WTC11 (cell line): ENCODE measurements around the gene EDAR. TPM values are rescaled to one million over a fixed set of nuclear protein-coding genes. Genes with fewer than 3 reads are reported as not detected.

ENCODE experiments used
- ATAC-seq: fragments of 200-7000 bp; cut with Tn5 transposase; 2 replicates; pipeline ENCODE4 v1.10.0; 2021; ENCODE audit warnings: mild to moderate bottlenecking, moderate library complexity
- CTCF ChIA-PET: fragments of 300-600 bp; sonication (Branson Sonifier 250); formaldehyde crosslinking; loops from one replicate; lab custom pipeline; 2021; ENCODE audit warnings: antibody characterized with exemption; lab: Charles Lee
- POLR2A ChIA-PET: fragments of 350-600 bp; sonication (Branson Sonifier 250); formaldehyde crosslinking; loops from one replicate; lab custom pipeline; 2021; ENCODE audit warnings: antibody characterized with exemption; lab: Charles Lee
- DNase-seq: peaks from one replicate; pipeline ENCODE4 v3.0.0; 2021; ENCODE audit warnings: low spot score
- H3K27ac Mint-ChIP-seq: 2 replicates; pipeline ENCODE4 v1.8.0; 2021; ENCODE audit warnings: mixed read lengths
- H3K27me3 Mint-ChIP-seq: 2 replicates; pipeline ENCODE4 v1.8.0; 2021; ENCODE audit warnings: low read depth, mild to moderate bottlenecking, moderate library complexity, mixed read lengths
- H3K36me3 Mint-ChIP-seq: 2 replicates; pipeline ENCODE4 v1.8.0; 2021; ENCODE audit warnings: mixed read lengths
- H3K4me1 Mint-ChIP-seq: 2 replicates; pipeline ENCODE4 v1.8.0; 2022; ENCODE audit warnings: mixed read lengths
- H3K4me3 Mint-ChIP-seq: 2 replicates; pipeline ENCODE4 v1.8.0; 2021; ENCODE audit warnings: mild to moderate bottlenecking, moderate library complexity, mixed read lengths
- H3K9me3 Mint-ChIP-seq: 2 replicates; pipeline ENCODE4 v1.8.0; 2021; ENCODE audit warnings: mixed read lengths
- CBFB ChIP-seq: sonication (generic); formaldehyde crosslinking; IDR thresholded peaks from 2 replicates; pipeline ENCODE4 v1.8.1; 2022; ENCODE audit warnings: mild to moderate bottlenecking, low read depth, missing genetic modification reagents
- EMX1 ChIP-seq: fragments of 250-450 bp; sonication (Bioruptor Pico); IDR thresholded peaks from 2 replicates; pipeline ENCODE4 v1.8.0; 2021; ENCODE audit warnings: mild to moderate bottlenecking
- FOXJ3 ChIP-seq: sonication (generic); formaldehyde crosslinking; IDR thresholded peaks from 2 replicates; pipeline ENCODE4 v1.9.0; 2021; ENCODE audit warnings: missing genetic modification reagents, mild to moderate bottlenecking, borderline replicate concordance
- GTF2I ChIP-seq: fragments of 250-450 bp; sonication (Bioruptor Pico); conservative IDR thresholded peaks from 2 replicates; pipeline ENCODE4 v1.4.0; 2021; ENCODE audit warnings: mild to moderate bottlenecking
- MYBL2 ChIP-seq: sonication (generic); formaldehyde crosslinking; IDR thresholded peaks from 2 replicates; pipeline ENCODE4 v1.8.1; 2023; ENCODE audit warnings: mild to moderate bottlenecking, moderate library complexity, missing genetic modification reagents
- NFE2L1 ChIP-seq: sonication (generic); formaldehyde crosslinking; IDR thresholded peaks from 2 replicates; pipeline ENCODE4 v1.8.1; 2023; ENCODE audit warnings: missing genetic modification reagents
- RELA ChIP-seq: sonication (generic); formaldehyde crosslinking; IDR thresholded peaks from 2 replicates; pipeline ENCODE4 v1.8.1; 2022; ENCODE audit warnings: missing genetic modification reagents, mild to moderate bottlenecking, borderline replicate concordance
- SMAD3 ChIP-seq: sonication (generic); formaldehyde crosslinking; IDR thresholded peaks from 2 replicates; pipeline ENCODE4 v1.8.0; 2022; ENCODE audit warnings: missing genetic modification reagents, mild to moderate bottlenecking, borderline replicate concordance
- TP53 ChIP-seq: sonication (generic); formaldehyde crosslinking; IDR thresholded peaks from 2 replicates; pipeline ENCODE4 v1.8.1; 2023; ENCODE audit warnings: mild to moderate bottlenecking, missing genetic modification reagents
- total RNA-seq: library from RNA; stranded (reverse); gene quantifications from 3 replicates; pipeline ENCODE4 v1.2.3, GENCODE V29; 2021
- TF ChIP-seq, protein P1 (sequence below): fragments of 250-450 bp; sonication (Bioruptor Pico); IDR thresholded peaks from 2 replicates; pipeline ENCODE4 v1.9.0; 2021; ENCODE audit warnings: mild to moderate bottlenecking, borderline replicate concordance
- TF ChIP-seq, protein P2 (sequence below): sonication (generic); formaldehyde crosslinking; conservative IDR thresholded peaks from 2 replicates; pipeline ENCODE4 v1.8.1; 2022; ENCODE audit warnings: mild to moderate bottlenecking, missing genetic modification reagents
- TF ChIP-seq, protein P3 (sequence below): sonication (generic); formaldehyde crosslinking; IDR thresholded peaks from 2 replicates; pipeline ENCODE4 v1.8.1; 2023; ENCODE audit warnings: mild to moderate bottlenecking, moderate library complexity, missing genetic modification reagents
- TF ChIP-seq, protein P4 (sequence below): fragments of 250-450 bp; sonication (Bioruptor Pico); IDR thresholded peaks from 2 replicates; pipeline ENCODE4 v1.9.0; 2021; ENCODE audit warnings: moderate library complexity, mild to moderate bottlenecking, inconsistent platforms, borderline replicate concordance
- TF ChIP-seq, protein P5 (sequence below): sonication (generic); formaldehyde crosslinking; IDR thresholded peaks from 2 replicates; pipeline ENCODE4 v1.8.0; 2023; ENCODE audit warnings: missing genetic modification reagents, mild to moderate bottlenecking, borderline replicate concordance
- TF ChIP-seq, protein P6 (sequence below): sonication (generic); formaldehyde crosslinking; IDR thresholded peaks from 2 replicates; pipeline ENCODE4 v1.8.1; 2023; ENCODE audit warnings: mild to moderate bottlenecking, missing genetic modification reagents, moderate library complexity
- TF ChIP-seq, protein P7 (sequence below): fragments of 200-600 bp; IDR thresholded peaks from 2 replicates; pipeline ENCODE4 v1.8.0; 2022; ENCODE audit warnings: antibody characterized with exemption
- TF ChIP-seq, protein P8 (sequence below): fragments of 250-450 bp; sonication (Bioruptor Pico); IDR thresholded peaks from 2 replicates; pipeline ENCODE4 v1.8.0; 2021; ENCODE audit warnings: mild to moderate bottlenecking

EDAR gene
- total RNA-seq, 1 experiment from 2014 or later = not detected

DNA sequence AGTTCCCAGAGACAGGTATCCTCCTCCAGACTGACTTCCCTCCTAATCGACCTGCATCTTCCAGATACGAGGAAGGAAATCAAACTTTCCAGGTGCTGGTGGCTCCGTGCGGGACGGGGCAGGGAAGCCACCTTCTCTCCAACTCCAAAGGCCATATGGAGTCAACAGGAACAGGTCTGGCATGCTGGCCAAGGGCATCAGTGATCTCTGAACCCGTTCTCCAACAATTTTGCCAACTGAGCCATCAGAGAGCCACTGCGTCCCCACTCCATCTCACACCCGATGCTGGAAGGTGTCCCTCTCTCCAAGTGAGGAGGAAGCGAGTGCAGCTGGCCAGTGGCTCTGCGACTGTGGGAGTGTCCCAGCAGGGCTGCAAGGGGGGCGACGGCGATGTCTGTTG, 5.4 kb downstream of the EDAR start:
- CTCF ChIA-PET = interaction anchor here (0.6 kb wide), 1 partner anchor 375 kb away, joined by 4 read pairs; no protein-coding TSS in a partner anchor
- no peaks in the 10 kb centered on the region for H3K27me3 Mint-ChIP-seq
- ATAC-seq = no peak

DNA sequence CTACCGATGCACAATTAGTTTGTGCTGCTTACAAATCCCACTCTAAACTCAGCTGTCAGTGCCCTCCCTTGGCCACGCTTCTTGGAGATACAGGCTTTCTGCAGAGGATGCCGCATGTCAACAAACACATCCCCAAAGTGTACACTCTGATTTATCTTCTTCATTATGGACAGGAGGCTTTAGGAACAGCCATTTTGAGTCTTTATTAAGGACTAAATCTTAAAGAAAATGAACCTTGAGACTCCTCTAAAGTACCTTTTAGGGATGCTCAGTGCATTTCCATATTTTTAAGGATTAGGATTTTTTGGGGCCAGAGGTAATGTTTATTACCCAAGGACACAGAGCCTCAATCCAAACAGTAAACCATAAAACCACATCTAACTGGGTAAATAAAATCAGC, 6.0 kb downstream of the EDAR start:
- H3K27me3 Mint-ChIP-seq = no peaks in the 10 kb centered on the region
- no peak for DNase-seq
- TF ChIP-seq GTF2I = no peak
- no peak for TF ChIP-seq SMAD3 (CRISPR knock-in tag)
- TF ChIP-seq, protein P1, sequence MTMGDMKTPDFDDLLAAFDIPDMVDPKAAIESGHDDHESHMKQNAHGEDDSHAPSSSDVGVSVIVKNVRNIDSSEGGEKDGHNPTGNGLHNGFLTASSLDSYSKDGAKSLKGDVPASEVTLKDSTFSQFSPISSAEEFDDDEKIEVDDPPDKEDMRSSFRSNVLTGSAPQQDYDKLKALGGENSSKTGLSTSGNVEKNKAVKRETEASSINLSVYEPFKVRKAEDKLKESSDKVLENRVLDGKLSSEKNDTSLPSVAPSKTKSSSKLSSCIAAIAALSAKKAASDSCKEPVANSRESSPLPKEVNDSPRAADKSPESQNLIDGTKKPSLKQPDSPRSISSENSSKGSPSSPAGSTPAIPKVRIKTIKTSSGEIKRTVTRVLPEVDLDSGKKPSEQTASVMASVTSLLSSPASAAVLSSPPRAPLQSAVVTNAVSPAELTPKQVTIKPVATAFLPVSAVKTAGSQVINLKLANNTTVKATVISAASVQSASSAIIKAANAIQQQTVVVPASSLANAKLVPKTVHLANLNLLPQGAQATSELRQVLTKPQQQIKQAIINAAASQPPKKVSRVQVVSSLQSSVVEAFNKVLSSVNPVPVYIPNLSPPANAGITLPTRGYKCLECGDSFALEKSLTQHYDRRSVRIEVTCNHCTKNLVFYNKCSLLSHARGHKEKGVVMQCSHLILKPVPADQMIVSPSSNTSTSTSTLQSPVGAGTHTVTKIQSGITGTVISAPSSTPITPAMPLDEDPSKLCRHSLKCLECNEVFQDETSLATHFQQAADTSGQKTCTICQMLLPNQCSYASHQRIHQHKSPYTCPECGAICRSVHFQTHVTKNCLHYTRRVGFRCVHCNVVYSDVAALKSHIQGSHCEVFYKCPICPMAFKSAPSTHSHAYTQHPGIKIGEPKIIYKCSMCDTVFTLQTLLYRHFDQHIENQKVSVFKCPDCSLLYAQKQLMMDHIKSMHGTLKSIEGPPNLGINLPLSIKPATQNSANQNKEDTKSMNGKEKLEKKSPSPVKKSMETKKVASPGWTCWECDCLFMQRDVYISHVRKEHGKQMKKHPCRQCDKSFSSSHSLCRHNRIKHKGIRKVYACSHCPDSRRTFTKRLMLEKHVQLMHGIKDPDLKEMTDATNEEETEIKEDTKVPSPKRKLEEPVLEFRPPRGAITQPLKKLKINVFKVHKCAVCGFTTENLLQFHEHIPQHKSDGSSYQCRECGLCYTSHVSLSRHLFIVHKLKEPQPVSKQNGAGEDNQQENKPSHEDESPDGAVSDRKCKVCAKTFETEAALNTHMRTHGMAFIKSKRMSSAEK = no peak
- TF ChIP-seq TP53 (CRISPR knock-in tag) = no peak
- TF ChIP-seq, protein P2, sequence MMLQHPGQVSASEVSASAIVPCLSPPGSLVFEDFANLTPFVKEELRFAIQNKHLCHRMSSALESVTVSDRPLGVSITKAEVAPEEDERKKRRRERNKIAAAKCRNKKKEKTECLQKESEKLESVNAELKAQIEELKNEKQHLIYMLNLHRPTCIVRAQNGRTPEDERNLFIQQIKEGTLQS (CRISPR knock-in tag) = no peak
- TF ChIP-seq, protein P3, sequence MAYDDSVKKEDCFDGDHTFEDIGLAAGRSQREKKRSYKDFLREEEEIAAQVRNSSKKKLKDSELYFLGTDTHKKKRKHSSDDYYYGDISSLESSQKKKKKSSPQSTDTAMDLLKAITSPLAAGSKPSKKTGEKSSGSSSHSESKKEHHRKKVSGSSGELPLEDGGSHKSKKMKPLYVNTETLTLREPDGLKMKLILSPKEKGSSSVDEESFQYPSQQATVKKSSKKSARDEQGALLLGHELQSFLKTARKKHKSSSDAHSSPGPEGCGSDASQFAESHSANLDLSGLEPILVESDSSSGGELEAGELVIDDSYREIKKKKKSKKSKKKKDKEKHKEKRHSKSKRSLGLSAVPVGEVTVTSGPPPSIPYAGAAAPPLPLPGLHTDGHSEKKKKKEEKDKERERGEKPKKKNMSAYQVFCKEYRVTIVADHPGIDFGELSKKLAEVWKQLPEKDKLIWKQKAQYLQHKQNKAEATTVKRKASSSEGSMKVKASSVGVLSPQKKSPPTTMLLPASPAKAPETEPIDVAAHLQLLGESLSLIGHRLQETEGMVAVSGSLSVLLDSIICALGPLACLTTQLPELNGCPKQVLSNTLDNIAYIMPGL (CRISPR knock-in tag) = no peak
- TF ChIP-seq, protein P4, sequence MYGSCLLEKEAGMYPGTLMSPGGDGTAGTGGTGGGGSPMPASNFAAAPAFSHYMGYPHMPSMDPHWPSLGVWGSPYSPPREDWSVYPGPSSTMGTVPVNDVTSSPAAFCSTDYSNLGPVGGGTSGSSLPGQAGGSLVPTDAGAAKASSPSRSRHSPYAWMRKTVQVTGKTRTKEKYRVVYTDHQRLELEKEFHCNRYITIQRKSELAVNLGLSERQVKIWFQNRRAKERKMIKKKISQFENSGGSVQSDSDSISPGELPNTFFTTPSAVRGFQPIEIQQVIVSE = no peak
- TF ChIP-seq, protein P5, sequence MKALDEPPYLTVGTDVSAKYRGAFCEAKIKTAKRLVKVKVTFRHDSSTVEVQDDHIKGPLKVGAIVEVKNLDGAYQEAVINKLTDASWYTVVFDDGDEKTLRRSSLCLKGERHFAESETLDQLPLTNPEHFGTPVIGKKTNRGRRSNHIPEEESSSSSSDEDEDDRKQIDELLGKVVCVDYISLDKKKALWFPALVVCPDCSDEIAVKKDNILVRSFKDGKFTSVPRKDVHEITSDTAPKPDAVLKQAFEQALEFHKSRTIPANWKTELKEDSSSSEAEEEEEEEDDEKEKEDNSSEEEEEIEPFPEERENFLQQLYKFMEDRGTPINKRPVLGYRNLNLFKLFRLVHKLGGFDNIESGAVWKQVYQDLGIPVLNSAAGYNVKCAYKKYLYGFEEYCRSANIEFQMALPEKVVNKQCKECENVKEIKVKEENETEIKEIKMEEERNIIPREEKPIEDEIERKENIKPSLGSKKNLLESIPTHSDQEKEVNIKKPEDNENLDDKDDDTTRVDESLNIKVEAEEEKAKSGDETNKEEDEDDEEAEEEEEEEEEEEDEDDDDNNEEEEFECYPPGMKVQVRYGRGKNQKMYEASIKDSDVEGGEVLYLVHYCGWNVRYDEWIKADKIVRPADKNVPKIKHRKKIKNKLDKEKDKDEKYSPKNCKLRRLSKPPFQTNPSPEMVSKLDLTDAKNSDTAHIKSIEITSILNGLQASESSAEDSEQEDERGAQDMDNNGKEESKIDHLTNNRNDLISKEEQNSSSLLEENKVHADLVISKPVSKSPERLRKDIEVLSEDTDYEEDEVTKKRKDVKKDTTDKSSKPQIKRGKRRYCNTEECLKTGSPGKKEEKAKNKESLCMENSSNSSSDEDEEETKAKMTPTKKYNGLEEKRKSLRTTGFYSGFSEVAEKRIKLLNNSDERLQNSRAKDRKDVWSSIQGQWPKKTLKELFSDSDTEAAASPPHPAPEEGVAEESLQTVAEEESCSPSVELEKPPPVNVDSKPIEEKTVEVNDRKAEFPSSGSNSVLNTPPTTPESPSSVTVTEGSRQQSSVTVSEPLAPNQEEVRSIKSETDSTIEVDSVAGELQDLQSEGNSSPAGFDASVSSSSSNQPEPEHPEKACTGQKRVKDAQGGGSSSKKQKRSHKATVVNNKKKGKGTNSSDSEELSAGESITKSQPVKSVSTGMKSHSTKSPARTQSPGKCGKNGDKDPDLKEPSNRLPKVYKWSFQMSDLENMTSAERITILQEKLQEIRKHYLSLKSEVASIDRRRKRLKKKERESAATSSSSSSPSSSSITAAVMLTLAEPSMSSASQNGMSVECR (CRISPR knock-in tag) = no peak
- TF ChIP-seq, all 79 proteins: peak for 0
- no peak for ATAC-seq
- Mint-ChIP-seq H3K36me3 (no peaks in the 10 kb centered on the region), H3K9me3 (no peaks in the 10 kb centered on the region), H3K4me1 (peaks cover 6% of the 10 kb centered on the region), H3K4me3 (no peak overlapping the region), H3K27ac (no peak overlapping the region)
- POLR2A ChIA-PET = no interaction called here
- CTCF ChIA-PET = interaction anchor here (0.6 kb wide), 1 partner anchor 375 kb away, joined by 4 read pairs; no protein-coding TSS in a partner anchor

More for the DNA sequence above, 5.4 kb downstream of the EDAR start:
- no peaks in the 10 kb centered on the region for H3K36me3 Mint-ChIP-seq
- H3K9me3 Mint-ChIP-seq = no peaks in the 10 kb centered on the region
- POLR2A ChIA-PET = no interaction called here
- H3K27ac Mint-ChIP-seq = no peak overlapping the region
- H3K4me1 Mint-ChIP-seq = peaks cover 4% of the 10 kb centered on the region
- DNase-seq = no peak
- no peak for TF ChIP-seq EMX1 (CRISPR knock-in tag)
- TF ChIP-seq, protein P6, sequence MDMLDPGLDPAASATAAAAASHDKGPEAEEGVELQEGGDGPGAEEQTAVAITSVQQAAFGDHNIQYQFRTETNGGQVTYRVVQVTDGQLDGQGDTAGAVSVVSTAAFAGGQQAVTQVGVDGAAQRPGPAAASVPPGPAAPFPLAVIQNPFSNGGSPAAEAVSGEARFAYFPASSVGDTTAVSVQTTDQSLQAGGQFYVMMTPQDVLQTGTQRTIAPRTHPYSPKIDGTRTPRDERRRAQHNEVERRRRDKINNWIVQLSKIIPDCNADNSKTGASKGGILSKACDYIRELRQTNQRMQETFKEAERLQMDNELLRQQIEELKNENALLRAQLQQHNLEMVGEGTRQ (CRISPR knock-in tag) = no peak
- no peak for TF ChIP-seq CBFB
- TF ChIP-seq, protein P7, sequence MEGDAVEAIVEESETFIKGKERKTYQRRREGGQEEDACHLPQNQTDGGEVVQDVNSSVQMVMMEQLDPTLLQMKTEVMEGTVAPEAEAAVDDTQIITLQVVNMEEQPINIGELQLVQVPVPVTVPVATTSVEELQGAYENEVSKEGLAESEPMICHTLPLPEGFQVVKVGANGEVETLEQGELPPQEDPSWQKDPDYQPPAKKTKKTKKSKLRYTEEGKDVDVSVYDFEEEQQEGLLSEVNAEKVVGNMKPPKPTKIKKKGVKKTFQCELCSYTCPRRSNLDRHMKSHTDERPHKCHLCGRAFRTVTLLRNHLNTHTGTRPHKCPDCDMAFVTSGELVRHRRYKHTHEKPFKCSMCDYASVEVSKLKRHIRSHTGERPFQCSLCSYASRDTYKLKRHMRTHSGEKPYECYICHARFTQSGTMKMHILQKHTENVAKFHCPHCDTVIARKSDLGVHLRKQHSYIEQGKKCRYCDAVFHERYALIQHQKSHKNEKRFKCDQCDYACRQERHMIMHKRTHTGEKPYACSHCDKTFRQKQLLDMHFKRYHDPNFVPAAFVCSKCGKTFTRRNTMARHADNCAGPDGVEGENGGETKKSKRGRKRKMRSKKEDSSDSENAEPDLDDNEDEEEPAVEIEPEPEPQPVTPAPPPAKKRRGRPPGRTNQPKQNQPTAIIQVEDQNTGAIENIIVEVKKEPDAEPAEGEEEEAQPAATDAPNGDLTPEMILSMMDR = no peak
- TF ChIP-seq RELA (CRISPR knock-in tag) = no peak
- no peak for TF ChIP-seq NFE2L1
- no peak for TF ChIP-seq FOXJ3 (CRISPR knock-in tag)
- TF ChIP-seq SMAD3 (CRISPR knock-in tag) = no peak
- TF ChIP-seq MYBL2 (CRISPR knock-in tag) = no peak
- TF ChIP-seq, protein P8, sequence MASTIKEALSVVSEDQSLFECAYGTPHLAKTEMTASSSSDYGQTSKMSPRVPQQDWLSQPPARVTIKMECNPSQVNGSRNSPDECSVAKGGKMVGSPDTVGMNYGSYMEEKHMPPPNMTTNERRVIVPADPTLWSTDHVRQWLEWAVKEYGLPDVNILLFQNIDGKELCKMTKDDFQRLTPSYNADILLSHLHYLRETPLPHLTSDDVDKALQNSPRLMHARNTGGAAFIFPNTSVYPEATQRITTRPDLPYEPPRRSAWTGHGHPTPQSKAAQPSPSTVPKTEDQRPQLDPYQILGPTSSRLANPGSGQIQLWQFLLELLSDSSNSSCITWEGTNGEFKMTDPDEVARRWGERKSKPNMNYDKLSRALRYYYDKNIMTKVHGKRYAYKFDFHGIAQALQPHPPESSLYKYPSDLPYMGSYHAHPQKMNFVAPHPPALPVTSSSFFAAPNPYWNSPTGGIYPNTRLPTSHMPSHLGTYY (CRISPR knock-in tag) = no peak
- no peak overlapping the region for H3K4me3 Mint-ChIP-seq
